Inflammatory macrophage (primary cell): ENCODE data around the gene ASPG.
"Not testable (repeated sequence)": the region's sequence is repeated elsewhere in the genome, so short reads cannot be mapped to it uniquely, and the experiment has no call there.

Experiments used
- DNase-seq, 2 donors: peaks; one replicate each; pipeline ENCODE4 v3.0.0-alpha.2; 2020 to 2022

The ASPG gene

GRCh38 chr14:104148433-104149277 is 63.2 kb downstream of the ASPG start:
- DNase-seq = no peak

- no peak for DNase-seq
Measured at GRCh38 chr14:104149278-104149595, 63.7 kb downstream of the ASPG start.

GRCh38 chr14:104149617-104150135 is 64.2 kb downstream of the ASPG start:
- peak in 1 of 2 donors; percentile 6 for DNase-seq

GRCh38 chr14:104150136-104151025 is 64.9 kb downstream of the ASPG start:
- no peak for DNase-seq

GRCh38 chr14:104151026-104151381 is 65.5 kb downstream of the ASPG start:
- DNase-seq = no peak

GRCh38 chr14:104151566-104152245 is 66.2 kb downstream of the ASPG start:
- no peak for DNase-seq

GRCh38 chr14:104152246-104152575 is 66.7 kb downstream of the ASPG start:
- DNase-seq = no peak

GRCh38 chr14:104152686-104153393 is 67.3 kb downstream of the ASPG start:
- DNase-seq = no peak

GRCh38 chr14:104153394-104153755 is 67.9 kb downstream of the ASPG start:
- not testable (repeated sequence) for DNase-seq

- no peak for DNase-seq
Measured at GRCh38 chr14:104154246-104154645, 68.7 kb downstream of the ASPG start.

GRCh38 chr14:104155513-104155912 is 70.0 kb downstream of the ASPG start:
- DNase-seq = no peak

- DNase-seq = no peak
Measured at GRCh38 chr14:104156142-104156541, 70.6 kb downstream of the ASPG start.

- DNase-seq = no peak
Measured at GRCh38 chr14:104157016-104157928, 71.8 kb downstream of the ASPG start.

GRCh38 chr14:104158827-104159798 is 73.6 kb downstream of the ASPG start:
- DNase-seq = no peak

- DNase-seq = no peak
Measured at GRCh38 chr14:104159990-104160389, 74.5 kb downstream of the ASPG start.

- no peak for DNase-seq
Measured at GRCh38 chr14:104161602-104162367, 76.3 kb downstream of the ASPG start.

- DNase-seq = no peak
Measured at GRCh38 chr14:104162495-104162894, 77.0 kb downstream of the ASPG start.

GRCh38 chr14:104163541-104163940 is 78.0 kb downstream of the ASPG start:
- no peak for DNase-seq

GRCh38 chr14:104164041-104164440 is 78.5 kb downstream of the ASPG start:
- DNase-seq = no peak
